Esophagus squamous epithelium (tissue), 4 donors: Measurements from ENCODE around the gene WHRN.

Experiments
- CTCF ChIP-seq, 6 experiments: fragments of 450-650 bp in 4 of 6; fragments of 200-600 bp in 2 of 6; sonication (generic) in 2 of 6; IDR thresholded peaks; one replicate each; pipeline ENCODE4 v1.5.1; 2016 to 2019; ENCODE audit warnings: antibody characterized with exemption in 6 of 6, mild to moderate bottlenecking in 4 of 6, moderate library complexity in 4 of 6
- POLR2A ChIP-seq, 4 donors: fragments of 450-650 bp; IDR thresholded peaks; one replicate each; pipeline ENCODE4 v1.6.1; 2017; ENCODE audit warnings: antibody characterized with exemption in 4 of 4, mild to moderate bottlenecking in 4 of 4, moderate library complexity in 3 of 4

DNA sequence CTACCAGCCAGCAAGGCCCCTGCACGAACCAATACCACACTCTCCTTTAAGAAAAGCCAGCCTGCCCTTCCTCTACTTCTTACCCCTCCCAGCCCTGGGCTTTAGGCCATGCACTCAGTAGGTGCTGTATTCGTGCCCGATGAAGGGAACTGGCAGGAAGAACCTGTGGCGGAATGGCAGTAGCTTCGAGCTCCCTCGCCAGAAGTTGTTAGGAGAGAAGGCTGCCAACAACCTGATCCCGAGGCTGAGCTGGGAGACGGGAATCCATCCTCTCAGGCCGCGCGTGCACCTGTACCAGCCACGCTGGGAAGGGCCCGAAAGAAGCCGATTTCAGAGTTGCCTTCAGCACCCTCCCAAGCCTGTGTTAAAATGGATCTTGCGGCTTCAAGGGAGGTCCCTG, 72.2 kb downstream of the WHRN start:
- TF ChIP-seq CTCF (IDR thresholded peaks at IDR 0.05) (no peak), POLR2A (IDR thresholded peaks at IDR 0.05) (no peak)
